GM18909 (cell line): Measurements from ENCODE around the gene KRTAP9-8.
"Not testable (repeated sequence)": the region's sequence is repeated elsewhere in the genome, so short reads cannot be mapped to it uniquely, and the experiment has no call there.

Experiments
- ATAC-seq: cut with Tn5 transposase; IDR thresholded peaks from one replicate; pipeline ENCODE4 v1.9.1; 2021; ENCODE audit warnings: mild to moderate bottlenecking; ENCODE audit not compliant: unreplicated experiment, poor library complexity

The KRTAP9-8 gene

DNA sequence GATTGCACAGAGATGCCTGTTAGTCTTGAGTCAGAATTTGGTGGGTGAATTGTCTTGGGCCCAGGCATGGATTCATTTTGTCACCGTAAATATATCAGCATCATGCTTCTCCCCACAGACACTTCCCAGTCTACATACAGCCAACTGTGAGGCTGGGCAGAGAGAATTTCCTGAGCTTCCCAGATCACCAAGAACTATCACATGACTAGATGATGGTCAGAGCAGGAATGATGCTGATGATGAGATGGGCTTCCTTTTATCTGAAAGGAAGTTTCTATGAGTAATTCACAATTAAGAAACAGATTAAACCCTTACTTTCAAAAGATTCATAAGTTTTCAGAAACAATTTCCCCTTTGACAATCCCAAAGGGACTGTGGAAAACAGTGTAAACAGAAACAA is 17.1 kb downstream of the KRTAP9-8 start:
- ATAC-seq = no peak

DNA sequence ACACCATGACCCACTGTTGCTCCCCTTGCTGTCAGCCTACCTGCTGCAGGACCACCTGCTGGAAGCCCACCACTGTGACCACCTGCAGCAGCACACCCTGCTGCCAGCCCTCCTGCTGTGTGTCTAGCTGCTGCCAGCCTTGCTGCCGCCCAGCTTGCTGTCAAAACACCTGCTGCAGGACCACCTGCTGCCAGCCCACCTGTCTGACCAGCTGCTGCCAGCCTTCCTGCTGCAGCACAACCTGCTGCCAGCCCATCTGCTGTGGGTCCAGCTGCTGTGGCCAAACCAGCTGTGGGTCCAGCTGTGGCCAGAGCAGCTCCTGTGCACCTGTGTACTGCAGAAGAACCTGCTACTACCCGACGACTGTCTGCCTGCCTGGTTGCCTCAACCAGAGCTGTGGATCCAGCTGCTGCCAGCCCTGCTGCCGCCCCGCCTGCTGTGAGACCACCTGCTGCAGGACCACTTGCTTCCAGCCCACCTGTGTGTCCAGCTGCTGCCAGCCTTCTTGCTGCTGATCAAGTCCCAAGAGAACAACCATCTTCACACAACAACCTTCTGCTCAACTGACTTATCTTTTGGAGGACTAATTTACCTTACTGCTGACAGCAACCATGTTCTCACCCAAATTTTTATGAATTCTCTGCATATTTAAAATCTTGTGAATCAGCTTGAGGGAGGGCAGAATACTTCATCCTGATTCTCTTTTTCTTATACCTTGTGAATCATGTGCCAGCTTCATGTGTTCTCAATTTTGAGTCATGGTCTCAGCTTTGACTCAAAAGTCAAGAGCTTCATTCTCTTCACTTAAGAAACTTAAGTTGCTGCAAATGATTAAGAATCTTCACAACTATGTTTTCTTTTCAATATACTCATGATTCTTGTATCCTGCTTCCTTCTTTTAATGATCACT is 17.8 kb downstream of the KRTAP9-8 start, which contains the start of gene KRTAP9-9:
Gene KRTAP9-9, plus strand, starts transcription at position 4 of the 910 bp plus-strand sequence.
- ATAC-seq = not testable (repeated sequence)

- ATAC-seq = no peak
These were observed 18.5 kb downstream of the KRTAP9-8 start for GRCh38 chr17:41256291-41256685.

DNA sequence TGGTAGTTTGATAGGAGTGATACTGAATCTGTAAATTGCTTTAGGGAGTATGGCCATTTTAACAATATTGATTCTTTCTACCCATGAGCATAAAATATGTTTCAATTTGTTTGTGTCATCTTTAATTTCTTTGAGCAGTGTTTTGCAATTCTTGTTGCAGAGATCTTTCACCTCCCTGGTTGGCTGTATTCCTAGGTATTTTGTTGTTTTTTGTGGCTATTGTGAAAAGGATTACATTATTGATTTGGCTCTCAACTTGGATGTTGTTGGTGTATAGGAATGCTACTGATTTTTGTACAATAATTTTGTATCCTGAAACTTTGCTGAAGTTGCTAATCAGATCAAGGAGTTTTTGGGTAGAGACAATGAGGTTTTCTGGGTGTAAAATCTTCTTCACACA is 20.6 kb downstream of the KRTAP9-8 start:
- no peak for ATAC-seq

- ATAC-seq = no peak
These were observed 25.4 kb downstream of the KRTAP9-8 start for GRCh38 chr17:41263212-41263611.

- no peak for ATAC-seq
These were observed 26.8 kb downstream of the KRTAP9-8 start for GRCh38 chr17:41264599-41264998.

DNA sequence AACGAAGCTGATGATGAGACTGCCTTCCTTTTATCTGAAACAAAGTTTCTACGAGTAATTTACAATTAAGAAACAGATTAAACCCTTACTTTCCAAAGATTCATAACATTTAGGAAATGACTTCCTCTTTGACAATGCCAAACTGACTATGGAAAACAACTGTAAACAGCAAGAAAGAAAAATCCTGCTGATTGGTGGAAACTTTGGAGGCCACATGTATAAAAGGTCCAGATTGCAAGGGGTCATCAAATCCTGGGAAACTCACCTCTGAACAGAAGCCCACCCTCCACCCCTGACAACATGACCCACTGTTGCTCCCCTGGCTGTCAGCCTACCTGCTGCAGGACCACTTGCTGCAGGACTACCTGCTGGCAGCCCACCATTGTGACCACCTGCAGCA is 27.3 kb downstream of the KRTAP9-8 start, which contains the start of gene KRTAP9-6:
Gene KRTAP9-6, plus strand, starts transcription at position 301 of the 400 bp plus-strand sequence. Its CDS starts 0 bp downstream, at position 301.
- ATAC-seq = no peak

DNA sequence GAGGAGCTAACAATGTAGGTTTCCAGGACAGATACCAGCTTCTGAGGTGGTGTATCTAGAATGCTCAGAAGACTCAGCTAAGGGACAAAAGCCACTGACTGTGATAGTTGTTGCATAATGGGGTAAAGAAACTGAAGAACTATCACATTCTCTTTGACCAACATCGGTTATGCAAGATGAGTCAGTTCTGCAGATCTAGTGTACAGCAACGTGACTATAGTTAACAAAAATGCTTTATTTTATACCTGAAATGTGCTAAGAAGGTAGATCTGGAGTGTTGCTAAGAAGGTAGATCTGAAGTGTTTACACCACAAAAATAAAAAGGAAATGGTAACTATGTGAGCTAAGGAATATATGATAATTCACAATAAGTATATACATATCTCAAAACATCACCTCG is 29.9 kb downstream of the KRTAP9-8 start:
- ATAC-seq = no peak

- ATAC-seq = not testable (repeated sequence)
These were observed 33.5 kb downstream of the KRTAP9-8 start for GRCh38 chr17:41271323-41271722.

DNA sequence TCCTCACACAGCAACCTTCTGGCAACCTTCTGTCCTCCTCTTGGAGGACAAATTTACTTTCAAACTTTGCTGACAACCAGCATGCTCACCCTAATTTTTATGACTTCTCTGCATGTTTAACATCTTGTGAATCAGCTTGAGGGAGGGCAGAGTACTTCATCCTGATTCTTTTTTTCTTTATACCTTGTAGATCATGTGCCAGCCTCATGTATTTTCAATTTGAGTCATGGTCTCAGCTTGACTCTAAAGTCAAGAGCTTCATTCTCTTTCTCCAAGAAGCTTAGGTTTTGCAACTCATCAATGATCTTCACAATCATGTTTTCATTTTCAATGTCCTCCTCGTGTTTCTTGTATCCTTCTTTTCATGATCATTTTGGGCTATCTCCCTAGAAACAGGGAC is 34.1 kb downstream of the KRTAP9-8 start:
- ATAC-seq = no peak

GRCh38 chr17:41275648-41276190 is 37.9 kb downstream of the KRTAP9-8 start, which contains the start of gene KRTAP9-7:
KRTAP9-7 (plus strand) TSS chr17:41275698; CDS start chr17:41275698, 0 bp downstream.
- not testable (repeated sequence) for ATAC-seq

DNA sequence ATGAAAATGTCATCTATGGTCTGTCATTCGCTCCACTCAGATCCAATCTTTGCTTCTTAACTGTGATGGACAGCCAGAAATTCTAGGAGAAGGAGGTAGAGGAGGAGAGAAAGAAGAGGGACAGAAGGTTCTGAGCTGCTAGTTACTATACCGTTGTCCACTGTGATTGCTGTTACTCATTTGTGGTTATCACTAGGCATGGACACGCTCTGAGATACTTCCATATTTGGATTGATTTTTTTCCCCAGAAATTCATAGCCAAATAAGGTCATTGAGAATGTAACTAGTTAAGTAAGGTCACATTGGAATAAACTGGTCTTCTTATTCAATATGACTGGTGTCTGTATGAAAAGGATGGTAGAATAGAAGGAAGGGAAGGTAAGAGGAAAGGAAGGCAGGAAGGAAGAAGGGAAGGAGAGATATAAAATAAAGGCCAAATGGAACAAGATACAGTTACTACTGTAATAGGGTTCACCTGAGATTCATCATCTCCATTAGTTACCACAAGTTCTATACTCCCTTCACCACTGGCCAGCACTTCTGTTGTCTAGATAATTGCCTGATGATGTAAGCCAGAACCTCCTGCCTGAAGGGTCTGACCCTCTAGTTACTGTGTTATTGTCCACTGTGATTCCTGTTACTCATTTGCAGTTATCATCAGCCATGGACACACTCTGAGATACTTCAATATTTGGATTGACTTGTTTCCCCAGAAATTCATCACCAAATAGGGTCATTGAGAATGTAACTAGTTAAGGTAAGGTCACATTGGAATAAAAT is 40.6 kb downstream of the KRTAP9-8 start:
- ATAC-seq = no peak

- no peak for ATAC-seq
These were observed 46.2 kb downstream of the KRTAP9-8 start for GRCh38 chr17:41284043-41284442.

- no peak for ATAC-seq
These were observed 46.7 kb downstream of the KRTAP9-8 start for GRCh38 chr17:41284546-41284945.

- no peak for ATAC-seq
These were observed 49.3 kb downstream of the KRTAP9-8 start for GRCh38 chr17:41287050-41287449.
